H9 (cell line): ENCODE measurements around the gene TENM3. TPM values are rescaled to one million over a fixed set of nuclear protein-coding genes. Genes with fewer than 3 reads are reported as not detected.
"Not testable (repeated sequence)": the region's sequence is repeated elsewhere in the genome, so short reads cannot be mapped to it uniquely, and the experiment has no call there.

Experiments used
- DNase-seq: peaks from one replicate; pipeline ENCODE4 v3.0.0-alpha.2; 2017
- H2AFZ ChIP-seq: one replicate; pipeline ENCODE4 v1.6.1; 2013; ENCODE audit warnings: mild to moderate bottlenecking, low read length, control low read depth, moderate library complexity
- H2AK5ac ChIP-seq: 2 replicates; pipeline ENCODE4 v1.6.1; 2013; ENCODE audit warnings: low read length, control low read depth, mixed read lengths; ENCODE audit not compliant: insufficient read length
- H2BK120ac ChIP-seq: one replicate; pipeline ENCODE4 v1.6.1; 2013; ENCODE audit warnings: low read depth, mild to moderate bottlenecking, low read length, control low read depth, inconsistent platforms; ENCODE audit not compliant: poor library complexity, severe bottlenecking
- H2BK12ac ChIP-seq: 2 replicates; pipeline ENCODE4 v1.6.1; 2013; ENCODE audit warnings: low read length, control low read depth, mixed read lengths, low read depth; ENCODE audit not compliant: insufficient read length
- H2BK15ac ChIP-seq: 2 replicates; pipeline ENCODE4 v1.6.1; 2013; ENCODE audit warnings: low read depth, low read length, control low read depth
- H2BK20ac ChIP-seq: one replicate; pipeline ENCODE4 v1.6.1; 2013; ENCODE audit warnings: low read depth, mild to moderate bottlenecking, low read length, control low read depth, inconsistent platforms; ENCODE audit not compliant: poor library complexity, severe bottlenecking
- H2BK5ac ChIP-seq: 2 replicates; pipeline ENCODE4 v1.6.1; 2013; ENCODE audit warnings: low read length, control low read depth, mixed read lengths; ENCODE audit not compliant: insufficient read length
- H3K14ac ChIP-seq: 2 replicates; pipeline ENCODE4 v1.6.1; 2013; ENCODE audit warnings: low read length, control low read depth; ENCODE audit not compliant: insufficient read depth
- H3K18ac ChIP-seq: 2 replicates; pipeline ENCODE4 v1.6.1; 2013; ENCODE audit warnings: low read depth, mild to moderate bottlenecking, mixed read lengths, low read length, control low read depth; ENCODE audit not compliant: insufficient read length
- H3K23ac ChIP-seq: 2 replicates; pipeline ENCODE4 v1.6.1; 2013; ENCODE audit warnings: low read length, control low read depth, mixed read lengths, low read depth; ENCODE audit not compliant: insufficient read length
- H3K23me2 ChIP-seq: 2 replicates; pipeline ENCODE4 v1.6.1; 2013; ENCODE audit warnings: low read depth, mild to moderate bottlenecking, mixed read lengths, low read length, control low read depth; ENCODE audit not compliant: insufficient read length, poor library complexity, severe bottlenecking
- H3K27ac ChIP-seq: 2 replicates; pipeline ENCODE4 v1.5.1; 2013; ENCODE audit warnings: low read length, control low read depth, mixed read lengths, low read depth; ENCODE audit not compliant: insufficient read length
- H3K27me3 ChIP-seq: 2 replicates; pipeline ENCODE4 v1.6.1; 2013; ENCODE audit warnings: low read length, control low read depth, inconsistent platforms; ENCODE audit not compliant: insufficient read depth
- H3K4ac ChIP-seq: 2 replicates; pipeline ENCODE4 v1.6.1; 2013; ENCODE audit warnings: low read depth, mild to moderate bottlenecking, control low read depth, inconsistent platforms, low read length, moderate library complexity
- H3K4me1 ChIP-seq: 2 replicates; pipeline ENCODE4 v1.6.1; 2013; ENCODE audit warnings: low read length, control low read depth, inconsistent platforms; ENCODE audit not compliant: insufficient read depth
- H3K4me2 ChIP-seq: 2 replicates; pipeline ENCODE4 v1.6.1; 2013; ENCODE audit warnings: low read length, control low read depth, mixed read lengths; ENCODE audit not compliant: insufficient read length, insufficient read depth
- H3K56ac ChIP-seq: 2 replicates; pipeline ENCODE4 v1.6.1; 2013; ENCODE audit warnings: low read depth, mild to moderate bottlenecking, mixed read lengths, low read length, control low read depth; ENCODE audit not compliant: insufficient read length
- H3K79me1 ChIP-seq: 2 replicates; pipeline ENCODE4 v1.6.1; 2013; ENCODE audit warnings: low read depth, mild to moderate bottlenecking, moderate library complexity, low read length, control low read depth, inconsistent platforms; ENCODE audit not compliant: insufficient read depth, poor library complexity, severe bottlenecking
- H3K79me2 ChIP-seq: 2 replicates; pipeline ENCODE4 v1.6.1; 2013; ENCODE audit warnings: low read length, control low read depth, inconsistent platforms; ENCODE audit not compliant: insufficient read depth
- H3K9ac ChIP-seq: 2 replicates; pipeline ENCODE4 v1.6.1; 2013; ENCODE audit warnings: low read length, control low read depth, mixed read lengths; ENCODE audit not compliant: insufficient read length; ENCODE audit errors: extremely low read depth
- H3K9me3 ChIP-seq: one replicate; pipeline ENCODE4 v1.6.1; 2013; ENCODE audit warnings: low read depth, low read length, inconsistent platforms; ENCODE audit not compliant: control insufficient read depth
- H3T11ph ChIP-seq: one replicate; pipeline ENCODE4 v1.6.1; 2013; ENCODE audit warnings: mild to moderate bottlenecking, low read length, control low read depth, inconsistent platforms
- H4K20me1 ChIP-seq: one replicate; pipeline ENCODE4 v1.6.1; 2013; ENCODE audit not compliant: control insufficient read depth, insufficient read length, insufficient read depth
- H4K5ac ChIP-seq: 2 replicates; pipeline ENCODE4 v1.6.1; 2013; ENCODE audit warnings: low read depth, mild to moderate bottlenecking, mixed read lengths, low read length, control low read depth; ENCODE audit not compliant: insufficient read length
- H4K8ac ChIP-seq: replicated peaks from 2 replicates; pipeline ENCODE4 v1.6.1; 2013; ENCODE audit warnings: low read length, control low read depth, mixed read lengths, low read depth; ENCODE audit not compliant: insufficient read length
- H4K91ac ChIP-seq: 2 replicates; pipeline ENCODE4 v1.6.1; 2013; ENCODE audit warnings: low read depth, mild to moderate bottlenecking, moderate library complexity, mixed read lengths, low read length, control low read depth; ENCODE audit not compliant: insufficient read length
- H3K27ac Mint-ChIP-seq, 3 experiments: 2 replicates in 2 of 3; 3 replicates in 1 of 3; pipeline ENCODE4 v1.8.0; 2020 to 2021; ENCODE audit warnings: mixed read lengths in 3 of 3, mild to moderate bottlenecking in 1 of 3, moderate library complexity in 1 of 3
- H3K27me3 Mint-ChIP-seq: 2 replicates; pipeline ENCODE4 v1.8.0; 2021; ENCODE audit warnings: low read depth, mild to moderate bottlenecking, moderate library complexity, mixed read lengths
- H3K36me3 Mint-ChIP-seq, 3 experiments: 2 replicates in 2 of 3; 3 replicates in 1 of 3; pipeline ENCODE4 v1.8.0; 2020 to 2021; ENCODE audit warnings: low read depth in 3 of 3, mixed read lengths in 3 of 3; ENCODE audit not compliant: insufficient read depth in 1 of 3
- H3K4me1 Mint-ChIP-seq, 2 experiments: 2 replicates each; pipeline ENCODE4 v1.8.0; 2020; ENCODE audit warnings: mixed read lengths in 2 of 2
- H3K4me3 Mint-ChIP-seq, 2 experiments: 2 replicates in 1 of 2; 3 replicates in 1 of 2; pipeline ENCODE4 v1.8.0; 2020 to 2021; ENCODE audit warnings: mild to moderate bottlenecking in 2 of 2, mixed read lengths in 2 of 2, moderate library complexity in 1 of 2
- H3K9me3 Mint-ChIP-seq, 2 experiments: 2 replicates in 1 of 2; 3 replicates in 1 of 2; pipeline ENCODE4 v1.8.0; 2020; ENCODE audit warnings: mild to moderate bottlenecking in 2 of 2, mixed read lengths in 2 of 2, moderate library complexity in 1 of 2
- CTCF ChIP-seq: fragments of 200-600 bp; sonication (generic); conservative IDR thresholded peaks from 3 replicates; pipeline ENCODE4 v1.8.0; 2021; ENCODE audit warnings: antibody characterized with exemption, mild to moderate bottlenecking
- WGBS: extraction: QIAGEN DNeasy Blood & Tissue Kit; methylation state at CpG from one replicate; pipeline ENCODE4 v1.1.7; 2013; ENCODE audit warnings: missing lambda C conversion rate, low lambda C conversion rate, mixed read lengths; ENCODE audit not compliant: insufficient read length; ENCODE audit errors: extremely low coverage; 5-methylcytosine and 5-hydroxymethylcytosine counted together
- total RNA-seq: library from RNA; stranded (reverse); gene quantifications from 2 replicates; pipeline ENCODE4 v1.2.1, GENCODE V29; 2021

Gene TENM3
- total RNA-seq, 1 experiment from 2014 or later: 49.6 TPM

GRCh38 chr4:182236186-182236585, 7.0 kb upstream of the TENM3 start:
- Histone ChIP-seq H3K27me3 (no peaks in the 10 kb centered on the region), H3K9me3 (no peaks in the 10 kb centered on the region), H2BK15ac (no peak overlapping the region), H3K23ac (no peak overlapping the region), H3K56ac (no peak overlapping the region), H3K79me2 (no peaks in the 10 kb centered on the region), H3K14ac (no peak overlapping the region), H2AFZ (no peak overlapping the region), H3K79me1 (no peaks in the 10 kb centered on the region), H4K5ac (no peak overlapping the region), H2AK5ac (no peak overlapping the region), H4K91ac (no peak overlapping the region), H3K4ac (no peak overlapping the region), H4K8ac (no peak overlapping the region), H2BK5ac (no peak overlapping the region), H3K9ac (no peak overlapping the region), H3K4me2 (no peak overlapping the region), H2BK20ac (no peak overlapping the region), H2BK12ac (no peak overlapping the region), H2BK120ac (no peak overlapping the region), H3K18ac (no peak overlapping the region), H4K20me1 (no peaks in the 10 kb centered on the region), H3K23me2 (no peaks in the 10 kb centered on the region), H3T11ph (no peak overlapping the region), H3K4me1 (peaks cover 13% of the 10 kb centered on the region; the same call in 1 of the 2 replicates), H3K27ac (no peak overlapping the region)
- Mint-ChIP-seq H3K36me3 (peaks cover 0 to 4% (median 0%) of the 10 kb centered on the region in 3 experiments; a peak in 2 of 7 replicates), H3K4me1 (peaks cover 26 to 37% of the 10 kb centered on the region in 2 experiments), H3K27ac (no peak overlapping the region), H3K9me3 (no peaks in the 10 kb centered on the region), H3K4me3 (no peak overlapping the region), H3K27me3 (no peaks in the 10 kb centered on the region)
- DNase-seq: no peak
- WGBS: 100% methylated on average over 1 of the region's 2 CpGs
- no peak for TF ChIP-seq CTCF

GRCh38 chr4:182237010-182237409, 6.2 kb upstream of the TENM3 start:
- H4K20me1 ChIP-seq, H3K36me3 Mint-ChIP-seq, H4K91ac ChIP-seq, H3K27ac ChIP-seq, H3K9me3 ChIP-seq, H3K4ac ChIP-seq, DNase-seq, H3K4me3 Mint-ChIP-seq, H3K56ac ChIP-seq, H3K27me3 Mint-ChIP-seq, H3K9ac ChIP-seq, H3K79me2 ChIP-seq, H2BK120ac ChIP-seq, H3K23ac ChIP-seq, H3K4me2 ChIP-seq, H2BK20ac ChIP-seq, H3K27me3 ChIP-seq, H4K8ac ChIP-seq, H3K14ac ChIP-seq, H3K23me2 ChIP-seq, H3K9me3 Mint-ChIP-seq, H3K27ac Mint-ChIP-seq, H2AFZ ChIP-seq, H2BK15ac ChIP-seq, H3K18ac ChIP-seq, H3K79me1 ChIP-seq, H2BK12ac ChIP-seq, H2BK5ac ChIP-seq, H3T11ph ChIP-seq, H2AK5ac ChIP-seq, H4K5ac ChIP-seq: not testable (repeated sequence)
- no CpG with 5 or more reads among the region's 6 CpGs for WGBS
- H3K4me1 ChIP-seq: peaks cover 13% of the 10 kb centered on the region; the same call in 1 of the 2 replicates
- peaks cover 23 to 34% of the 10 kb centered on the region in 2 experiments for H3K4me1 Mint-ChIP-seq
